Neuronal stem cell (in vitro differentiated cells): Measurements from ENCODE around the gene POC1A.

Experiments
- DNase-seq: peaks from one replicate; pipeline ENCODE4 v3.0.0-alpha.2; 2013; ENCODE audit warnings: low spot score
- H2AFZ ChIP-seq: one replicate; pipeline ENCODE4 v1.6.1; 2013; ENCODE audit warnings: mild to moderate bottlenecking, low read length, inconsistent platforms
- H2AK5ac ChIP-seq: 2 replicates; pipeline ENCODE4 v1.6.1; 2013; ENCODE audit warnings: low read depth, mild to moderate bottlenecking, inconsistent platforms, low read length, moderate library complexity, mixed read lengths
- H2BK120ac ChIP-seq: 2 replicates; pipeline ENCODE4 v1.6.1; 2013; ENCODE audit warnings: low read depth, mild to moderate bottlenecking, inconsistent platforms, low read length, moderate library complexity, mixed read lengths
- H2BK12ac ChIP-seq: one replicate; pipeline ENCODE4 v1.6.1; 2013; ENCODE audit warnings: low read length, inconsistent platforms
- H2BK15ac ChIP-seq: 2 replicates; pipeline ENCODE4 v1.6.1; 2013; ENCODE audit warnings: mild to moderate bottlenecking, low read length, inconsistent platforms, mixed read lengths
- H2BK5ac ChIP-seq: one replicate; pipeline ENCODE4 v1.6.1; 2013; ENCODE audit warnings: inconsistent platforms, mild to moderate bottlenecking, low read length, moderate library complexity
- H3K14ac ChIP-seq: one replicate; pipeline ENCODE4 v1.6.1; 2013; ENCODE audit warnings: low read length, inconsistent platforms
- H3K18ac ChIP-seq: 2 replicates; pipeline ENCODE4 v1.6.1; 2013; ENCODE audit warnings: low read length, inconsistent platforms
- H3K23ac ChIP-seq: 2 replicates; pipeline ENCODE4 v1.6.1; 2013; ENCODE audit warnings: low read depth, mild to moderate bottlenecking, mixed read lengths, low read length, inconsistent platforms; ENCODE audit not compliant: poor library complexity
- H3K27ac ChIP-seq: replicated peaks from 3 replicates; pipeline ENCODE4 v1.5.1; 2013; ENCODE audit warnings: low read length, inconsistent platforms
- H3K27me3 ChIP-seq, 3 experiments: 2 replicates each; pipeline ENCODE4 v1.6.1; 2013; ENCODE audit warnings: low read length in 3 of 3, mild to moderate bottlenecking in 2 of 3, inconsistent platforms in 1 of 3, low read depth in 1 of 3, mixed read lengths in 1 of 3, moderate library complexity in 1 of 3; ENCODE audit not compliant: control insufficient read depth in 3 of 3, insufficient read depth in 3 of 3
- H3K36me3 ChIP-seq, 2 donors: replicated peaks in 1 of 2; 2 replicates each; pipeline ENCODE4 v1.6.1; 2013; ENCODE audit warnings: low read length in 2 of 2; ENCODE audit not compliant: control insufficient read depth in 2 of 2, insufficient read depth in 2 of 2
- H3K4ac ChIP-seq: 2 replicates; pipeline ENCODE4 v1.6.1; 2013; ENCODE audit warnings: inconsistent platforms, mild to moderate bottlenecking, low read length, moderate library complexity
- H3K4me1 ChIP-seq, 2 donors: 1 replicate in 1 of 2; 2 replicates in 1 of 2; pipeline ENCODE4 v1.6.1; 2013; ENCODE audit warnings: low read length in 2 of 2, low read depth in 1 of 2; ENCODE audit not compliant: control insufficient read depth in 2 of 2, insufficient read depth in 1 of 2
- H3K4me2 ChIP-seq: one replicate; pipeline ENCODE4 v1.6.1; 2013; ENCODE audit warnings: mild to moderate bottlenecking, low read length, inconsistent platforms; ENCODE audit not compliant: insufficient read depth, poor library complexity, severe bottlenecking
- H3K4me3 ChIP-seq, 2 donors: 2 replicates each; pipeline ENCODE4 v1.5.1; 2013; ENCODE audit warnings: low read length in 2 of 2, mild to moderate bottlenecking in 2 of 2, inconsistent platforms in 1 of 2, moderate library complexity in 1 of 2
- H3K79me1 ChIP-seq: one replicate; pipeline ENCODE4 v1.6.1; 2013; ENCODE audit warnings: low read depth, mild to moderate bottlenecking, inconsistent platforms, low read length, moderate library complexity
- H3K9ac ChIP-seq: one replicate; pipeline ENCODE4 v1.6.1; 2013; ENCODE audit warnings: mild to moderate bottlenecking, low read depth, low read length, inconsistent platforms; ENCODE audit not compliant: poor library complexity
- H3K9me3 ChIP-seq, 2 donors: replicated peaks in 1 of 2; 2 replicates each; pipeline versions ENCODE3 to v1.6.1; 2013; ENCODE audit warnings: low read length in 2 of 2, mild to moderate bottlenecking in 2 of 2, inconsistent platforms in 1 of 2, low read depth in 1 of 2, mixed read lengths in 1 of 2, moderate library complexity in 1 of 2; ENCODE audit not compliant: control insufficient read depth in 2 of 2, insufficient read depth in 1 of 2
- H4K8ac ChIP-seq: one replicate; pipeline ENCODE4 v1.6.1; 2013; ENCODE audit warnings: low read depth, mild to moderate bottlenecking, inconsistent platforms, low read length, moderate library complexity
- H4K91ac ChIP-seq: one replicate; pipeline ENCODE4 v1.6.1; 2013; ENCODE audit warnings: low read length, low read depth, mild to moderate bottlenecking, inconsistent platforms; ENCODE audit not compliant: poor library complexity
- WGBS, 2 donors: extraction: QIAGEN DNeasy Blood & Tissue Kit; methylation state at CpG; one replicate each; pipeline ENCODE4 v1.1.7; 2013; ENCODE audit warnings: missing lambda C conversion rate in 2 of 2, mixed read lengths in 1 of 2; ENCODE audit not compliant: insufficient read length in 2 of 2, insufficient replicate concordance in 1 of 2; ENCODE audit errors: extremely low coverage in 2 of 2; 5-methylcytosine and 5-hydroxymethylcytosine counted together

The POC1A gene

GRCh38 chr3:52176951-52177700 lies 22.9 kb upstream of the POC1A start:
- H4K91ac ChIP-seq = no peak overlapping the region
- no peak overlapping the region for H2BK15ac ChIP-seq
- no peak overlapping the region for H2AFZ ChIP-seq
- no peak overlapping the region for H3K4me3 ChIP-seq
- no peak overlapping the region for H2BK120ac ChIP-seq
- H3K27me3 ChIP-seq = peaks cover 0 to 34% (median 0%) of the 10 kb centered on the region in 3 experiments
- no peak overlapping the region for H3K4ac ChIP-seq
- no peak overlapping the region for H3K9ac ChIP-seq
- WGBS, 2 donors = no CpG with 5 or more reads among the region's 15 CpGs
- H3K36me3 ChIP-seq = no peaks in the 10 kb centered on the region
- H4K8ac ChIP-seq = no peak overlapping the region
- H3K79me1 ChIP-seq = no peaks in the 10 kb centered on the region
- H2BK5ac ChIP-seq = no peak overlapping the region
- peaks cover 0 to 1% of the 10 kb centered on the region in 2 donors for H3K4me1 ChIP-seq
- H3K18ac ChIP-seq = no peak overlapping the region
- H3K27ac ChIP-seq = no peak overlapping the region
- H3K23ac ChIP-seq = no peak overlapping the region
- H2BK12ac ChIP-seq = no peak overlapping the region
- no peak overlapping the region for H2AK5ac ChIP-seq
- no peak overlapping the region for H3K4me2 ChIP-seq
- no peak for DNase-seq
- no peak overlapping the region for H3K14ac ChIP-seq
- no peaks in the 10 kb centered on the region for H3K9me3 ChIP-seq

GRCh38 chr3:52176180-52176752 lies 22.0 kb upstream of the POC1A start:
- H3K9ac ChIP-seq = peak overlapping the region; percentile 61

GRCh38 chr3:52175416-52176179 lies 21.4 kb upstream of the POC1A start:
- Histone ChIP-seq H3K4me1 (peaks cover 0 to 1% of the 10 kb centered on the region in 2 donors), H2BK12ac (no peak overlapping the region), H3K9me3 (no peaks in the 10 kb centered on the region), H4K8ac (no peak overlapping the region), H3K4ac (no peak overlapping the region), H4K91ac (no peak overlapping the region), H3K18ac (no peak overlapping the region), H3K27ac (no peak overlapping the region), H2BK5ac (no peak overlapping the region), H3K4me2 (no peak overlapping the region), H3K4me3 (peak overlapping the region in 1 of 2 donors; percentile 6), H3K9ac (peak overlapping the region; percentile 39), H2BK120ac (no peak overlapping the region), H2BK15ac (no peak overlapping the region), H2AK5ac (no peak overlapping the region), H3K36me3 (no peaks in the 10 kb centered on the region), H3K14ac (no peak overlapping the region), H2AFZ (no peak overlapping the region), H3K23ac (no peak overlapping the region), H3K79me1 (no peaks in the 10 kb centered on the region), H3K27me3 (peaks cover 0 to 37% (median 0%) of the 10 kb centered on the region in 3 experiments)
- no CpG with 5 or more reads among the region's 14 CpGs for WGBS, 2 donors
- DNase-seq = no peak

More at GRCh38 chr3:52176180-52176752, 22.0 kb upstream of the POC1A start:
- Histone ChIP-seq H3K4me2 (no peak overlapping the region), H4K8ac (no peak overlapping the region), H3K23ac (peak overlapping the region; percentile 83), H3K9me3 (no peaks in the 10 kb centered on the region), H2BK12ac (peak overlapping the region; percentile 35), H4K91ac (no peak overlapping the region), H2AFZ (no peak overlapping the region), H3K79me1 (no peaks in the 10 kb centered on the region), H3K18ac (peak overlapping the region; percentile 61), H2BK5ac (no peak overlapping the region), H2BK120ac (no peak overlapping the region), H3K4me3 (no peak overlapping the region), H2AK5ac (peak overlapping the region; percentile 49), H3K27ac (no peak overlapping the region), H2BK15ac (no peak overlapping the region), H3K27me3 (peaks cover 0 to 35% (median 0%) of the 10 kb centered on the region in 3 experiments), H3K4ac (no peak overlapping the region), H3K14ac (peak overlapping the region; percentile 78), H3K36me3 (no peaks in the 10 kb centered on the region), H3K4me1 (peaks cover 0 to 1% of the 10 kb centered on the region in 2 donors)
- WGBS, 2 donors = no CpG with 5 or more reads among the region's 8 CpGs
- DNase-seq = no peak

GRCh38 chr3:52174896-52175295 lies 20.7 kb upstream of the POC1A start:
- Histone ChIP-seq H2BK5ac (no peak overlapping the region), H3K9me3 (no peaks in the 10 kb centered on the region), H2BK12ac (no peak overlapping the region)

More at GRCh38 chr3:52174896-52175295, 20.7 kb upstream of the POC1A start:
- no peak overlapping the region for H3K4ac ChIP-seq
- no peak overlapping the region for H3K4me3 ChIP-seq
- H4K8ac ChIP-seq = no peak overlapping the region
- H3K23ac ChIP-seq = peak overlapping the region; percentile 89
- no CpG with 5 or more reads among the region's 9 CpGs for WGBS, 2 donors
- no peak overlapping the region for H3K18ac ChIP-seq
- no peak overlapping the region for H2BK15ac ChIP-seq
- no peak for DNase-seq
- no peak overlapping the region for H3K4me2 ChIP-seq
- peak overlapping the region; percentile 33 for H3K14ac ChIP-seq
- H2BK120ac ChIP-seq = no peak overlapping the region
- no peak overlapping the region for H2AFZ ChIP-seq
- H3K36me3 ChIP-seq = no peaks in the 10 kb centered on the region
- H3K27ac ChIP-seq = no peak overlapping the region
- H3K79me1 ChIP-seq = no peaks in the 10 kb centered on the region
- H3K4me1 ChIP-seq = peaks cover 0 to 1% of the 10 kb centered on the region in 2 donors
- H3K9ac ChIP-seq = peak overlapping the region; percentile 1
- H4K91ac ChIP-seq = no peak overlapping the region
- peaks cover 0 to 37% (median 0%) of the 10 kb centered on the region in 3 experiments for H3K27me3 ChIP-seq
- H2AK5ac ChIP-seq = no peak overlapping the region
